Raji (cell line): Measurements from ENCODE around the gene COL6A5.

Experiments
- POLR2A ChIP-seq: IDR thresholded peaks from 2 replicates; pipeline ENCODE4 v1.6.1; 2011; ENCODE audit warnings: low read depth, low read length, control low read depth; ENCODE audit not compliant: insufficient read depth

COL6A5 gene

GRCh38 chr3:130522399-130522798 is 176.9 kb downstream of the COL6A5 start:
- TF ChIP-seq POLR2A = no peak

GRCh38 chr3:130527426-130527825 is 182.0 kb downstream of the COL6A5 start:
- TF ChIP-seq POLR2A = no peak

GRCh38 chr3:130528120-130528519 is 182.6 kb downstream of the COL6A5 start:
- no peak for TF ChIP-seq POLR2A

- no peak for TF ChIP-seq POLR2A
Measured at GRCh38 chr3:130529486-130530215, 184.2 kb downstream of the COL6A5 start.

GRCh38 chr3:130533247-130533646 is 187.8 kb downstream of the COL6A5 start:
- TF ChIP-seq POLR2A = no peak
